Osteocyte (in vitro differentiated cells): ENCODE results near the gene CHST3. TPM values are rescaled to one million over a fixed set of nuclear protein-coding genes. Genes with fewer than 3 reads are reported as not detected.

ENCODE experiments used
- DNase-seq: peaks from one replicate; pipeline ENCODE4 v3.0.0; 2021; ENCODE audit warnings: mixed read lengths; ENCODE audit not compliant: unreplicated experiment; ENCODE audit errors: extremely low spot score
- H3K27ac Mint-ChIP-seq: one replicate; pipeline ENCODE4 v1.8.0; 2021; ENCODE audit warnings: mild to moderate bottlenecking, mixed read lengths; ENCODE audit not compliant: unreplicated experiment
- H3K27me3 Mint-ChIP-seq: one replicate; pipeline ENCODE4 v1.8.0; 2021; ENCODE audit warnings: mixed read lengths; ENCODE audit not compliant: unreplicated experiment
- H3K36me3 Mint-ChIP-seq: one replicate; pipeline ENCODE4 v1.8.0; 2021; ENCODE audit warnings: mixed read lengths; ENCODE audit not compliant: unreplicated experiment
- H3K4me1 Mint-ChIP-seq: one replicate; pipeline ENCODE4 v1.8.0; 2021; ENCODE audit warnings: mixed read lengths; ENCODE audit not compliant: unreplicated experiment
- H3K4me3 Mint-ChIP-seq: one replicate; pipeline ENCODE4 v1.8.0; 2021; ENCODE audit warnings: mild to moderate bottlenecking, moderate library complexity, mixed read lengths; ENCODE audit not compliant: unreplicated experiment
- H3K9me3 Mint-ChIP-seq: one replicate; pipeline ENCODE4 v1.8.0; 2021; ENCODE audit warnings: mixed read lengths; ENCODE audit not compliant: unreplicated experiment
- CTCF ChIP-seq: fragments of 200-600 bp; sonication (generic); IDR thresholded peaks from 2 replicates; pipeline ENCODE4 v1.5.0; 2021; ENCODE audit warnings: antibody characterized with exemption, mild to moderate bottlenecking, moderate library complexity
- total RNA-seq: library from RNA; stranded (reverse); gene quantifications from 2 replicates; pipeline ENCODE4 v1.2.1, GENCODE V29; 2021

CHST3 gene
- total RNA-seq, 1 donor from 2014 or later, result 35.0 TPM

- Mint-ChIP-seq H3K4me1 (peaks cover 69% of the 10 kb centered on the region), H3K27me3 (no peaks in the 10 kb centered on the region), H3K27ac (peak overlapping the region; percentile 99), H3K4me3 (peak overlapping the region; percentile 60), H3K9me3 (no peaks in the 10 kb centered on the region), H3K36me3 (no peaks in the 10 kb centered on the region)
- peak; percentile 92 for DNase-seq
- TF ChIP-seq CTCF, result no peak
Observed at GRCh38 chr10:71999360-72000072, 35.3 kb downstream of the CHST3 start.

GRCh38 chr10:72000073-72001032, 36.2 kb downstream of the CHST3 start:
- Mint-ChIP-seq H3K4me3 (peak overlapping the region; percentile 38), H3K27ac (peak overlapping the region; percentile 99), H3K36me3 (no peaks in the 10 kb centered on the region), H3K27me3 (no peaks in the 10 kb centered on the region), H3K4me1 (peaks cover 69% of the 10 kb centered on the region), H3K9me3 (no peaks in the 10 kb centered on the region)
- DNase-seq, result no peak
- no peak for TF ChIP-seq CTCF

GRCh38 chr10:72001033-72001395, 36.8 kb downstream of the CHST3 start:
- Mint-ChIP-seq H3K27me3 (no peaks in the 10 kb centered on the region), H3K36me3 (no peaks in the 10 kb centered on the region), H3K27ac (peak overlapping the region; percentile 99), H3K4me1 (peaks cover 62% of the 10 kb centered on the region), H3K4me3 (peak overlapping the region; percentile 38), H3K9me3 (no peaks in the 10 kb centered on the region)
- TF ChIP-seq CTCF, result no peak
- no peak for DNase-seq

GRCh38 chr10:72002354-72003295, 38.4 kb downstream of the CHST3 start:
- Mint-ChIP-seq H3K27me3 (no peaks in the 10 kb centered on the region), H3K36me3 (peaks cover 5% of the 10 kb centered on the region), H3K27ac (peak overlapping the region; percentile 99), H3K9me3 (no peaks in the 10 kb centered on the region), H3K4me1 (peaks cover 50% of the 10 kb centered on the region), H3K4me3 (no peak overlapping the region)
- DNase-seq, result no peak
- no peak for TF ChIP-seq CTCF
